Thyroid gland (tissue), 4 donors: ENCODE results near the gene IGFBP3. TPM values are rescaled to one million over a fixed set of nuclear protein-coding genes. Genes with fewer than 3 reads are reported as not detected.

Experiments
- DNase-seq, 2 donors: peaks; one replicate each; pipeline ENCODE4 v3.0.0-alpha.2; 2019
- H3K27ac ChIP-seq, 3 donors: fragments of 200-600 bp; sonication (generic); 1 replicate in 2 of 3; 2 replicates in 1 of 3; pipeline ENCODE4 v1.5.1; 2016 to 2019; ENCODE audit warnings: mild to moderate bottlenecking in 1 of 3, moderate library complexity in 1 of 3
- H3K27me3 ChIP-seq: fragments of 200-600 bp; sonication (generic); one replicate; pipeline ENCODE4 v1.5.1; 2019
- H3K36me3 ChIP-seq, 2 donors: fragments of 200-600 bp; sonication (generic); one replicate each; pipeline ENCODE4 v1.5.1; 2016 to 2019
- H3K4me1 ChIP-seq, 2 donors: fragments of 200-600 bp; sonication (generic); one replicate each; pipeline ENCODE4 v1.5.1; 2017 to 2019
- H3K4me3 ChIP-seq, 3 donors: fragments of 200-600 bp; sonication (generic); replicated peaks in 1 of 3; 1 replicate in 2 of 3; 2 replicates in 1 of 3; pipeline ENCODE4 v1.5.1; 2016; ENCODE audit warnings: mild to moderate bottlenecking in 1 of 3
- H3K9me3 ChIP-seq: fragments of 200-600 bp; sonication (generic); one replicate; pipeline ENCODE4 v1.5.1; 2017
- CTCF ChIP-seq, 6 experiments: fragments of 200-600 bp in 3 of 6; fragments of 450-650 bp in 3 of 6; sonication (generic) in 3 of 6; IDR thresholded peaks; one replicate each; pipeline ENCODE4 v1.5.1; 2016 to 2019; ENCODE audit warnings: antibody characterized with exemption in 6 of 6, mild to moderate bottlenecking in 2 of 6, inconsistent platforms in 1 of 6, moderate library complexity in 1 of 6
- POLR2A ChIP-seq, 2 donors: fragments of 450-650 bp; IDR thresholded peaks; one replicate each; pipeline ENCODE4 v1.6.1; 2017; ENCODE audit warnings: antibody characterized with exemption in 2 of 2, mild to moderate bottlenecking in 2 of 2, moderate library complexity in 1 of 2
- WGBS, 2 donors: methylation state at CpG; one replicate each; pipeline ENCODE4 v1.1.5; 2017; 5-methylcytosine and 5-hydroxymethylcytosine counted together
- intact Hi-C: fragments of 100-400 bp; cut with DNase I; formaldehyde crosslinking; loops from one replicate; pipeline ENCODE4 v1.15.1; 2023
- total RNA-seq, 4 donors: library from RNA; depleted of rRNA; stranded (reverse); fragments of >200 nt; gene quantifications; one replicate each; pipeline ENCODE4 v1.2.3, GENCODE V29; 2016

The IGFBP3 gene
- total RNA-seq, 4 donors from 2014 or later, result 37.9 to 95.1 (median 58.7) TPM

GRCh38 chr7:45915606-45916005 is 5.5 kb downstream of the IGFBP3 start:
- DNase-seq, result no peak
- peaks cover 0 to 3% of the 10 kb centered on the region in 2 donors for H3K36me3 ChIP-seq
- H3K4me3 ChIP-seq, result no peak overlapping the region
- no peaks in the 10 kb centered on the region for H3K27me3 ChIP-seq
- no peaks in the 10 kb centered on the region for H3K9me3 ChIP-seq
- intact Hi-C loops, result loop anchor here (5.0 to 10.0 kb wide), 2 partner anchors 442 to 1329 kb away; no protein-coding TSS in a partner anchor
- 92 to 100% methylated on average over 3 of the region's 3 CpGs for WGBS, 2 donors
- TF ChIP-seq CTCF (IDR thresholded peaks at IDR 0.05), result no peak
- no peak overlapping the region for H3K27ac ChIP-seq
- H3K4me1 ChIP-seq, result peaks cover 0 to 16% of the 10 kb centered on the region in 2 donors

GRCh38 chr7:45914911-45915310 is 6.2 kb downstream of the IGFBP3 start:
- Histone ChIP-seq H3K4me1 (peaks cover 0 to 9% of the 10 kb centered on the region in 2 donors), H3K4me3 (no peak overlapping the region), H3K36me3 (peaks cover 0 to 3% of the 10 kb centered on the region in 2 donors), H3K9me3 (no peaks in the 10 kb centered on the region), H3K27ac (no peak overlapping the region), H3K27me3 (no peaks in the 10 kb centered on the region)
- DNase-seq, result no peak
- intact Hi-C loops, result loop anchor here (5.0 to 10.0 kb wide), 2 partner anchors 442 to 1330 kb away; no protein-coding TSS in a partner anchor
- TF ChIP-seq CTCF (IDR thresholded peaks at IDR 0.05), result no peak
- WGBS, 2 donors, result 93 to 95% methylated on average over 12 of the region's 12 CpGs

- no peaks in the 10 kb centered on the region for H3K27me3 ChIP-seq
- 91 to 92% methylated on average over 7 of the region's 7 CpGs for WGBS, 2 donors
- intact Hi-C loops, result loop anchor here (10.0 kb wide), 1 partner anchor 1332 kb away; no protein-coding TSS in a partner anchor
Observed at GRCh38 chr7:45912972-45913371, 8.1 kb downstream of the IGFBP3 start.

GRCh38 chr7:45911311-45911710 is 9.8 kb downstream of the IGFBP3 start:
- intact Hi-C loops, result loop anchor here (10.0 kb wide), 1 partner anchor 1333 kb away; no protein-coding TSS in a partner anchor
- TF ChIP-seq POLR2A (IDR thresholded peaks at IDR 0.05), result no peak
- Histone ChIP-seq H3K4me1 (no peaks in the 10 kb centered on the region), H3K27me3 (no peaks in the 10 kb centered on the region), H3K27ac (no peak overlapping the region), H3K36me3 (peaks cover 0 to 3% of the 10 kb centered on the region in 2 donors), H3K4me3 (no peak overlapping the region), H3K9me3 (no peaks in the 10 kb centered on the region)
- WGBS, 2 donors, result 86 to 92% methylated on average over 9 of the region's 9 CpGs
- DNase-seq, result no peak

More at GRCh38 chr7:45912972-45913371, 8.1 kb downstream of the IGFBP3 start:
- Histone ChIP-seq H3K36me3 (peaks cover 0 to 3% of the 10 kb centered on the region in 2 donors), H3K27ac (no peak overlapping the region), H3K4me1 (peaks cover 0 to 4% of the 10 kb centered on the region in 2 donors), H3K9me3 (no peaks in the 10 kb centered on the region), H3K4me3 (no peak overlapping the region)
- DNase-seq, result no peak
- TF ChIP-seq POLR2A (IDR thresholded peaks at IDR 0.05), result no peak
- TF ChIP-seq CTCF (IDR thresholded peaks at IDR 0.05), result no peak

- Histone ChIP-seq H3K27me3 (no peaks in the 10 kb centered on the region), H3K36me3 (peaks cover 0 to 3% of the 10 kb centered on the region in 2 donors), H3K4me1 (no peaks in the 10 kb centered on the region), H3K27ac (no peak overlapping the region), H3K4me3 (no peak overlapping the region), H3K9me3 (no peaks in the 10 kb centered on the region)
- intact Hi-C loops, result loop anchor here (10.0 kb wide), 1 partner anchor 1334 kb away; no protein-coding TSS in a partner anchor
- DNase-seq, result no peak
- WGBS, 2 donors, result 97% methylated on average over 3 of the region's 3 CpGs
- TF ChIP-seq POLR2A (IDR thresholded peaks at IDR 0.05) (no peak), CTCF (IDR thresholded peaks at IDR 0.05) (no peak)
Observed at GRCh38 chr7:45910855-45911254, 10.2 kb downstream of the IGFBP3 start.
